Measurements from ENCODE around the gene MYO18B.
A peak's percentile ranks its signal among the peaks of the same experiment; 100 is the strongest.
"Not testable (repeated sequence)": the region's sequence is repeated elsewhere in the genome, so short reads cannot be mapped to it uniquely, and the experiment has no call there.

MYO18B gene

GRCh38 chr22:25741692-25742626 lies at the start of gene MYO18B:
MYO18B (plus strand) TSS chr22:25742188; CDS start chr22:25761093, 18,905 bp downstream.
- no peak for DNase-seq

GRCh38 chr22:25692397-25693267 lies 49.4 kb upstream of the MYO18B start:
- DNase-seq: no peak

GRCh38 chr22:25693268-25693565 lies 48.8 kb upstream of the MYO18B start:
- DNase-seq: no peak

- DNase-seq: no peak
Measured at GRCh38 chr22:25694196-25694907, 47.6 kb upstream of the MYO18B start.

- DNase-seq: no peak
Measured at GRCh38 chr22:25695146-25695545, 46.8 kb upstream of the MYO18B start.

- no peak for DNase-seq
Measured at GRCh38 chr22:25696763-25697162, 45.2 kb upstream of the MYO18B start.

GRCh38 chr22:25697181-25697664 lies 44.8 kb upstream of the MYO18B start:
- DNase-seq: no peak

- DNase-seq: no peak
Measured at GRCh38 chr22:25697978-25698377, 44.0 kb upstream of the MYO18B start.

- no peak for DNase-seq
Measured at GRCh38 chr22:25698461-25698860, 43.5 kb upstream of the MYO18B start.

- DNase-seq: no peak
Measured at GRCh38 chr22:25698978-25699377, 43.0 kb upstream of the MYO18B start.

- DNase-seq: no peak
Measured at GRCh38 chr22:25701056-25701780, 40.8 kb upstream of the MYO18B start.

- DNase-seq: peak in 1 of 2 donors; percentile 2
Measured at GRCh38 chr22:25702040-25702439, 39.9 kb upstream of the MYO18B start.

- DNase-seq: no peak
Measured at GRCh38 chr22:25702571-25703167, 39.3 kb upstream of the MYO18B start.

GRCh38 chr22:25704701-25705100 lies 37.3 kb upstream of the MYO18B start:
- no peak for DNase-seq

GRCh38 chr22:25706197-25706596 lies 35.8 kb upstream of the MYO18B start:
- DNase-seq: no peak

- DNase-seq: not testable (repeated sequence)
Measured at GRCh38 chr22:25708430-25708829, 33.6 kb upstream of the MYO18B start.

- no peak for DNase-seq
Measured at GRCh38 chr22:25709758-25710157, 32.2 kb upstream of the MYO18B start.

- no peak for DNase-seq
Measured at GRCh38 chr22:25710501-25710900, 31.5 kb upstream of the MYO18B start.

- DNase-seq: no peak
Measured at GRCh38 chr22:25711491-25711890, 30.5 kb upstream of the MYO18B start.

GRCh38 chr22:25712661-25713400 lies 29.2 kb upstream of the MYO18B start:
- DNase-seq: no peak

- no peak for DNase-seq
Measured at GRCh38 chr22:25714070-25714469, 27.9 kb upstream of the MYO18B start.

Data from CD4-positive, alpha-beta T cell treated with Interleukin-4 for 1 hour (primary cell).